Astrocyte of the cerebellum (primary cell): ENCODE data around the gene TADA2A.

ENCODE experiments used
- DNase-seq: peaks from one replicate; pipeline ENCODE4 v3.0.0-alpha.2; 2011; ENCODE audit warnings: low read depth
- H3K4me3 ChIP-seq: 2 replicates; pipeline ENCODE4 v1.5.1; 2011; ENCODE audit warnings: mild to moderate bottlenecking, low read depth, low read length, moderate library complexity
- CTCF ChIP-seq: IDR thresholded peaks from 2 replicates; pipeline ENCODE4 v1.5.1; 2012; ENCODE audit warnings: low read length, low read depth, moderate library complexity, mild to moderate bottlenecking; ENCODE audit errors: missing control alignments
- in situ Hi-C: cut with HindIII; loops from 2 replicates; pipeline ENCODE4 v1.10.0; 2017; ENCODE audit warnings: low sequenced_read_pairs

The TADA2A gene

GRCh38 chr17:37385474-37385990 is 21.2 kb upstream of the TADA2A start:
- no peak for DNase-seq
- in situ Hi-C loops = no loop called here
- H3K4me3 ChIP-seq = no peak overlapping the region
- no peak for TF ChIP-seq CTCF

- no peak for DNase-seq
- in situ Hi-C loops = no loop called here
- no peak for TF ChIP-seq CTCF
- H3K4me3 ChIP-seq = no peak overlapping the region
Observed at GRCh38 chr17:37386462-37386861, 20.2 kb upstream of the TADA2A start.

- DNase-seq = no peak
- in situ Hi-C loops = no loop called here
- no peak for TF ChIP-seq CTCF
- H3K4me3 ChIP-seq = no peak overlapping the region
Observed at GRCh38 chr17:37388266-37388665, 18.4 kb upstream of the TADA2A start.

GRCh38 chr17:37389160-37389559 is 17.5 kb upstream of the TADA2A start:
- no peak overlapping the region for H3K4me3 ChIP-seq
- TF ChIP-seq CTCF = no peak
- in situ Hi-C loops = no loop called here
- no peak for DNase-seq

- TF ChIP-seq CTCF = no peak
- H3K4me3 ChIP-seq = no peak overlapping the region
- in situ Hi-C loops = no loop called here
- no peak for DNase-seq
Observed at GRCh38 chr17:37391146-37391545, 15.5 kb upstream of the TADA2A start.

- DNase-seq = peak; percentile 54
- TF ChIP-seq CTCF = no peak
- in situ Hi-C loops = no loop called here
- no peak overlapping the region for H3K4me3 ChIP-seq
Observed at GRCh38 chr17:37392024-37392590, 14.6 kb upstream of the TADA2A start.
